Measurements from ENCODE around the gene FNIP2.

FNIP2 gene

DNA sequence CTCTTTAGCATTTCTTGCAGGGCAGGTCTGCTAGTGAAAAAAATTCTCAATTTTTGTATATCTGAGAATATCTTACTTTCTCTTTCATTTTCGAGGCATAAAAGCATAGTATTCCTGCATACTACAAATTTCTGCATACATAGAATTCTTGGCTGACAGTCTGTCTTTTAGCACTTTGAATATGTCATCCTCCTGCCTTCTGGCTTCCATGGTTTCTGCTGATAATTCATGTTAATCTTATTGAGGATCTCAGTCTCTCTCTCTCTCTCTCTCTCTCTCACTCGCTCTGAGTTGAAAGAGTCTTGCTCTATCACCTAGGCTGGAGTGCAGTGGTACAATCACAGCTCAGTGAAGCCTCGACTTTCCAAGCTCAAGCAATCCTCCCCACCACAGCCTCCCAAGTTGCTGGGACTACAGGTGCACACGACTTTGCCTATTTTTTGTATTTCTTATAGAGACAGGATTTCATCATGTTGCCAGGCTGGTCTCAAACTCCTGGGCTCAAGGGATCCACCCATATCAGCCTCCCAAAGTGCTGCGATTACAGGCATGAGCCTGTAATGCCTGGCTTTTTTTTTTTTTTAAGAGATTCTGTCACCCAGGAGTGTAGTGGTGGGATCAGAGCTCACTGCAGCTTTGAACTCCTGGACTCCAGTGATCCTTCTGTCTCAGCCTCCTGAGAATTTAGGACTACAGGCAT lies 161.3 kb downstream of the FNIP2 start:
- TF ChIP-seq, protein P1, sequence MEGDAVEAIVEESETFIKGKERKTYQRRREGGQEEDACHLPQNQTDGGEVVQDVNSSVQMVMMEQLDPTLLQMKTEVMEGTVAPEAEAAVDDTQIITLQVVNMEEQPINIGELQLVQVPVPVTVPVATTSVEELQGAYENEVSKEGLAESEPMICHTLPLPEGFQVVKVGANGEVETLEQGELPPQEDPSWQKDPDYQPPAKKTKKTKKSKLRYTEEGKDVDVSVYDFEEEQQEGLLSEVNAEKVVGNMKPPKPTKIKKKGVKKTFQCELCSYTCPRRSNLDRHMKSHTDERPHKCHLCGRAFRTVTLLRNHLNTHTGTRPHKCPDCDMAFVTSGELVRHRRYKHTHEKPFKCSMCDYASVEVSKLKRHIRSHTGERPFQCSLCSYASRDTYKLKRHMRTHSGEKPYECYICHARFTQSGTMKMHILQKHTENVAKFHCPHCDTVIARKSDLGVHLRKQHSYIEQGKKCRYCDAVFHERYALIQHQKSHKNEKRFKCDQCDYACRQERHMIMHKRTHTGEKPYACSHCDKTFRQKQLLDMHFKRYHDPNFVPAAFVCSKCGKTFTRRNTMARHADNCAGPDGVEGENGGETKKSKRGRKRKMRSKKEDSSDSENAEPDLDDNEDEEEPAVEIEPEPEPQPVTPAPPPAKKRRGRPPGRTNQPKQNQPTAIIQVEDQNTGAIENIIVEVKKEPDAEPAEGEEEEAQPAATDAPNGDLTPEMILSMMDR (conservative IDR thresholded peaks at IDR 0.05; ENCODE audit: low read depth, low read length): no peak
- H4K20me1 ChIP-seq (ENCODE audit: insufficient read depth): no peaks in the 10 kb centered on the region
- H2AFZ ChIP-seq (ENCODE audit: low read depth): no peak overlapping the region
- H3K4me2 ChIP-seq: peak overlapping the region; percentile 29; the same call in 1 of the 2 replicates
- no peaks in the 10 kb centered on the region for H3K27me3 ChIP-seq (ENCODE audit: insufficient read depth, low read depth)
- H3K4me3 ChIP-seq (IDR thresholded peaks at IDR 0.05; ENCODE audit: insufficient read depth, low read depth, low read length): no peak overlapping the region
- no peak overlapping the region for H3K9ac ChIP-seq
- H3K79me2 ChIP-seq (ENCODE audit: insufficient read depth, low read depth): no peaks in the 10 kb centered on the region
- H3K36me3 ChIP-seq (ENCODE audit: insufficient read depth): no peaks in the 10 kb centered on the region
- H3K4me1 ChIP-seq (ENCODE audit: low read depth, poor library complexity, severe bottlenecking): peaks cover 7% of the 10 kb centered on the region
- H3K27ac ChIP-seq: no peak overlapping the region

DNA sequence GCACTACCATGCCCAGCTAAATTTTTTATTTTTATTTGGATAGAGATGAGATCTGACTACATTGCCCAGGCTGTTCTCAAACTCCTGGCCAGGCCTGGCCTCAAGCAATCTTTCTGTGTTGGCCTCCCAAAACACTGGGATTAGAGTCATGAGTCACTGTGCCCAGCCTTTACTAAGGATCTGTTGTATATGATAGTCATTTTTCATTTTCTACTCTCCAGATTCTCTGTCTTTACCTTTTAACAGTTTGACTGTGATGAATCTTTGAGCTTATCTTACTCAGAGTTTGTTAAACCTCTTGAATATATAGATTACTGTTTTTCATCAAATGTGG lies 161.8 kb downstream of the FNIP2 start:
- H4K20me1 ChIP-seq (ENCODE audit: insufficient read depth): no peaks in the 10 kb centered on the region
- H3K36me3 ChIP-seq (ENCODE audit: insufficient read depth): no peaks in the 10 kb centered on the region
- H3K79me2 ChIP-seq (ENCODE audit: insufficient read depth, low read depth): no peaks in the 10 kb centered on the region
- no peak overlapping the region for H3K9ac ChIP-seq
- no peak overlapping the region for H3K27ac ChIP-seq
- no peak overlapping the region for H3K4me2 ChIP-seq
- H3K4me1 ChIP-seq (ENCODE audit: low read depth, poor library complexity, severe bottlenecking): peaks cover 7% of the 10 kb centered on the region
- TF ChIP-seq, protein P1 (conservative IDR thresholded peaks at IDR 0.05; ENCODE audit: low read depth, low read length): no peak
- H3K4me3 ChIP-seq (IDR thresholded peaks at IDR 0.05; ENCODE audit: insufficient read depth, low read depth, low read length): no peak overlapping the region
- H2AFZ ChIP-seq (ENCODE audit: low read depth): no peak overlapping the region
- H3K27me3 ChIP-seq (ENCODE audit: insufficient read depth, low read depth): no peaks in the 10 kb centered on the region

DNA sequence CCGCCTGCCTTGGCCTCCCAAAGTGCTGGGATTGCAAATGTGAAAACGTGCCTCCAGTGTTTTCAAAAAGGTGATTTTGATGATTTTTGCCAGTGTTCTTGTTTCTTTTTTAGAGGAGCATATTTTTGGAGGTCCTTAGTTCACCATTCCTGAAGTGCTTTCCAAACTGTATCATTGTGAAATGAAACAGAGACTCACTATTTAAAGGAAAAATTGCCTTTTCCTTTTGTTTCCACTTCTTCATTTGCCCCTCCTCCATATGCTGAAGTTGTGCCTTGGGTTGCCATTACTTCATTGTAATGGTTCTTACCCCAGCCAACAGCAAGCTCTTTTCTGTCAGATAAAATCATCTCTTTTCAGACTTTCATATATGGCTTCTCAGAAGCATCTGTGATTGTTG lies 164.4 kb downstream of the FNIP2 start:
- TF ChIP-seq, protein P1 (conservative IDR thresholded peaks at IDR 0.05; ENCODE audit: low read depth, low read length): no peak
- Histone ChIP-seq H2AFZ (ENCODE audit: low read depth) (no peak overlapping the region), H3K27ac (no peak overlapping the region), H3K4me2 (no peak overlapping the region), H3K4me1 (ENCODE audit: low read depth, poor library complexity, severe bottlenecking) (peaks cover 7% of the 10 kb centered on the region), H3K79me2 (ENCODE audit: insufficient read depth, low read depth) (no peaks in the 10 kb centered on the region), H3K4me3 (IDR thresholded peaks at IDR 0.05; ENCODE audit: insufficient read depth, low read depth, low read length) (no peak overlapping the region), H3K27me3 (ENCODE audit: insufficient read depth, low read depth) (no peaks in the 10 kb centered on the region), H3K36me3 (ENCODE audit: insufficient read depth) (no peaks in the 10 kb centered on the region), H4K20me1 (ENCODE audit: insufficient read depth) (no peaks in the 10 kb centered on the region), H3K9ac (no peak overlapping the region)

DNA sequence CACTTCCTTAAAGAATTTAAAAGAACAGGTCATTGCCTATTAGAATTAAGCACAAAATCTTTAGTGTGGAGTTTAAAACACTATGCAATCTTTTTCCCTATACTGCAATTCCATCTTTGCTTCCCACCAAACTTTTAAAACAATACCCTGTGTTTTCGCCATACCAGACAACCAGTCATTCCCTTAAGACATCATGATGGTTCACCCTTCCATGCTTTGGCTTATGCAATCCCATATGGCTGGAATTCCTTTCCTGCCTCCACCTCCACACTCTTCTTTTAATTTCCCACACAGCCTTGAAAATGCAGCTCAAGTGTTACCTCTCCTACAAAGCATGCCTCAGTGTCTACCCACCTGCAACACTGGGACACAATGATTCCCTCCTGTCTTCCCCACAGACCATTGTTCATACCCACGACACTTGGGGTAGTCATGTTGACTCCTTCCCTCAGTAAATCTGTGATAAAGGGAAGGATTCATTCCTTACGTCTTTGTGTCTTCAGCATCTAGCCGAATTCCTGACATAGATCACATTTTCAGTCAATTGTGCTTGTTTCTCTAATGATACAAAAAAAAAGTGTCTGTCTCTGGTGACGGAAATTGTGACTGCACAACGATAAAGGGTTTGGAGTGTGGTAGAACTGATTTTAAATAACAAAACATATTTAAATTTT lies 166.3 kb downstream of the FNIP2 start:
- no peak overlapping the region for H3K4me3 ChIP-seq (IDR thresholded peaks at IDR 0.05; ENCODE audit: insufficient read depth, low read depth, low read length)
- H3K79me2 ChIP-seq (ENCODE audit: insufficient read depth, low read depth): no peaks in the 10 kb centered on the region
- no peak overlapping the region for H3K4me2 ChIP-seq
- H4K20me1 ChIP-seq (ENCODE audit: insufficient read depth): no peaks in the 10 kb centered on the region
- H2AFZ ChIP-seq (ENCODE audit: low read depth): no peak overlapping the region
- H3K36me3 ChIP-seq (ENCODE audit: insufficient read depth): no peaks in the 10 kb centered on the region
- no peak overlapping the region for H3K9ac ChIP-seq
- H3K27ac ChIP-seq: no peak overlapping the region
- no peaks in the 10 kb centered on the region for H3K4me1 ChIP-seq (ENCODE audit: low read depth, poor library complexity, severe bottlenecking)
- H3K27me3 ChIP-seq (ENCODE audit: insufficient read depth, low read depth): no peaks in the 10 kb centered on the region
- TF ChIP-seq, protein P1 (conservative IDR thresholded peaks at IDR 0.05; ENCODE audit: low read depth, low read length): no peak

Data from KMS-11 (cell line).